H1 (cell line): ENCODE data around the gene FMO4. TPM values are rescaled to one million over a fixed set of nuclear protein-coding genes. Genes with fewer than 3 reads are reported as not detected.

Experiments used
- BACH1 ChIP-seq: IDR thresholded peaks from 2 replicates; pipeline ENCODE4 v1.6.1; 2012; ENCODE audit warnings: low read length, improper control_type of control experiment
- CTBP2 ChIP-seq: IDR thresholded peaks from 2 replicates; pipeline ENCODE4 v1.7.0; 2011; ENCODE audit warnings: borderline replicate concordance, mild to moderate bottlenecking, moderate library complexity, mixed read lengths, low read length; ENCODE audit not compliant: insufficient read depth, insufficient read length
- FOSL1 ChIP-seq: IDR thresholded peaks from 2 replicates; pipeline ENCODE4 v1.6.1; 2011; ENCODE audit warnings: mild to moderate bottlenecking, low read depth, low read length, moderate library complexity; ENCODE audit not compliant: insufficient read depth
- PHF8 ChIP-seq: fragments of 200-600 bp; sonication (generic); conservative IDR thresholded peaks from 2 replicates; pipeline ENCODE4 v1.7.1; 2012; ENCODE audit warnings: low read depth, mild to moderate bottlenecking, inconsistent platforms, low read length, moderate library complexity
- RAD21 ChIP-seq, 2 experiments: IDR thresholded peaks in 1 of 2; conservative IDR thresholded peaks in 1 of 2; 2 replicates each; pipeline ENCODE4 v1.6.1; 2011; ENCODE audit warnings: low read depth in 2 of 2, low read length in 2 of 2, improper control_type of control experiment in 1 of 2, inconsistent platforms in 1 of 2, mild to moderate bottlenecking in 1 of 2, moderate library complexity in 1 of 2
- TBP ChIP-seq: IDR thresholded peaks from 2 replicates; pipeline ENCODE4 v1.6.1; 2011; ENCODE audit warnings: low read depth, low read length, improper control_type of control experiment
- polyA plus RNA-seq, 7 experiments: library from polyadenylated mRNA; depleted of rRNA in 3 of 7; stranded (reverse) in 5 of 7; unstranded in 2 of 7; fragments of >200 nt in 5 of 7; fragments of 200-250 nt in 2 of 7; gene quantifications; 1 replicate in 5 of 7; 2 replicates in 1 of 7; 4 replicates in 1 of 7; pipeline versions ENCODE4 v1.2.1 to v1.2.3, GENCODE V29; 2011 to 2013; ENCODE audit warnings: missing spikeins in 2 of 7, mixed read lengths in 2 of 7
- total RNA-seq: library from RNA; stranded (reverse); fragmentation: NEBNext Ultra II Directional; extraction: Animal tissue kit (Norgen Biotek cat#: 25700); gene quantifications from 2 replicates; pipeline ENCODE4 v1.2.1, GENCODE V29; 2021

FMO4 gene
- total and polyA plus RNA-seq, 2 of the 8 experiments (the other 6 are each of a cell fraction or from before 2014, with no cell fraction given), result 1.5 to 2.3 TPM

- no peak for TF ChIP-seq RAD21 (IDR thresholded peaks at IDR 0.05 in 1 of 2, conservative IDR thresholded peaks at IDR 0.05 in 1 of 2; ENCODE audit: low read depth in 2 of 2, low read length in 2 of 2)
- TF ChIP-seq PHF8, result no peak
- no peak for TF ChIP-seq FOSL1
- no peak for TF ChIP-seq TBP
- no peak for TF ChIP-seq CTBP2
- TF ChIP-seq BACH1, result no peak
Measured at GRCh38 chr1:171279678-171280077, 34.3 kb upstream of the FMO4 start (continued).
